NCI-H1436 (cell line): ENCODE results near the gene CACNG5.

Experiments used
- DNase-seq: peaks from one replicate; lab custom pipeline; 2025; lab: John Stamatoyannopoulos, UW

The CACNG5 gene

DNA sequence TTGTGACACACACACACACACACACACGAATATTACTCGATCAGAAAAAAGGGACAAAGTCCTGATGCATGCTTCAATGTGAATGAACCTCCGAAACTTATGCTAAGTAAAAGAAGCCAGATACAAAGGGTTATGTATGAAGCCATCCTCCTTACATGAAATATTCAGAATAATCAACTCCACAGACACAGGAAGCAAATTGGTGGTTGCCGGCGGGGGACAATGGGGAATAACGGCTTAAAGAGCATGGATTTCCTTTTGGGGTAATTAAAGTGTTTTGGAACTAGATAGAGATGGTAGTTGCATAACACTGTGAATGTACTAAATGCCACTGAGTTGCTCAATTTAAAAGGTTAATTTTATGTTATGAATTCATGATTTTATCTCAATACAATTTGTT lies 8.1 kb upstream of the CACNG5 start:
- DNase-seq: no peak

DNA sequence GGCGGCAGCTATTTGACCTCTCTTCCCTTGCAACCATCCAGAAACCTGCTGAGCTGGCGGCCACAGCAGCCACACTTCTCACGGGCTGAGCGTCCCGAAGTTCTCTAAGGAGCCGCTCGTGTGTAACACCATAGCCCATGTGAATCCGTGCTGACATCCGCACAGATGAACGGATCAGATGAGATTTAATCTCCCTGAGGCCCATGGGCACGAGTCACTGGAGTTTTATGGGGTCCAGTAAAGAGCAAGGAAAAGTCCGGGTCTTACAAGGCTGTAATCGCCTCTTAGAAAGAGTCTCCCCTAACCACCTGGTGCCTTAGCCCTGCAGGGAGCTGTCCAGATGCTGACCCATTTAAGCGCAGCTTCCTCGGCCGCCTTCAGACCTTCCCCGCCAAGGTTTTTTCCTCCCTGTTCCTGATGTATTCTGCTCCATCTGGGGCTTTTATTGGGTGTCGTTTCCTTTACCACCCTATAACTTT lies 5.5 kb upstream of the CACNG5 start:
- no peak for DNase-seq

DNA sequence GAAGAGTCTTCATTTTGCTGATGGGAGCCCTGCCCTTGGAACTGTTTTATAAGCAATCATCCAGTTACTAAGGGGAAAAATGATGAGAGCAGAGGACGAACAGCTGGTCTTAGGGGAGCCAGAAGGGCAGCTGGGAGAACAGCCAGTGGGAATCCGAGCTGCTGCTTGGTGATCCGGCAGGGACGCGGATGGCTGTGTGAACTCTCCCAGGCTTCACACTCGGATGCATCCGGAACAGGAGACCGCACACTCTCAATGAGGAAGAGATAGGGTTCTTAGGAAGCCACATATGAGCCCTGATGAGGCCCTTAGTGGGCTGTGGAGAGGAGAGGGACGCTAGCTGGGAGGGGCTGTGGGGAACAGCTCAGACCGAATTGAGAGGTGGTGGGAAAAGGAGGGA lies 5.0 kb upstream of the CACNG5 start:
- no peak for DNase-seq

DNA sequence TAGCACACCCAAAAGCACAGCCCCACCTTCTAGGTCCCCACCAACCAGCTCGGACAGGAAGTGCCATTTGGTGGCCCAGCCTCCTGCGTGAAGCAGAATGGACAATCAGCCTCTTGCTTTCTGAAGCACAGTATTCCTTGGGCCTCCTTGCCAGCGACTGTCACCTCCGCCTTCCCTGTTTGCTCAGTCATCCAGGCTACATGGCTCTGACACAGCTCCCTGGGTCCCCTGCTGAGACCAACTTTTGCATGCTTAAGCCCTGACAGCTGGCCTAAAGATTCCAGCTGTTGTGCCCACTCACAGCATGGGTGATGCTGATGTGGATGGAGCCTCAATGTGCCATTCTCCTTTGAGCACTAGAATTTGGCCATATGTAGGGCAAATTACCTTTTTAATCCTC lies 4.5 kb upstream of the CACNG5 start:
- DNase-seq: no peak

DNA sequence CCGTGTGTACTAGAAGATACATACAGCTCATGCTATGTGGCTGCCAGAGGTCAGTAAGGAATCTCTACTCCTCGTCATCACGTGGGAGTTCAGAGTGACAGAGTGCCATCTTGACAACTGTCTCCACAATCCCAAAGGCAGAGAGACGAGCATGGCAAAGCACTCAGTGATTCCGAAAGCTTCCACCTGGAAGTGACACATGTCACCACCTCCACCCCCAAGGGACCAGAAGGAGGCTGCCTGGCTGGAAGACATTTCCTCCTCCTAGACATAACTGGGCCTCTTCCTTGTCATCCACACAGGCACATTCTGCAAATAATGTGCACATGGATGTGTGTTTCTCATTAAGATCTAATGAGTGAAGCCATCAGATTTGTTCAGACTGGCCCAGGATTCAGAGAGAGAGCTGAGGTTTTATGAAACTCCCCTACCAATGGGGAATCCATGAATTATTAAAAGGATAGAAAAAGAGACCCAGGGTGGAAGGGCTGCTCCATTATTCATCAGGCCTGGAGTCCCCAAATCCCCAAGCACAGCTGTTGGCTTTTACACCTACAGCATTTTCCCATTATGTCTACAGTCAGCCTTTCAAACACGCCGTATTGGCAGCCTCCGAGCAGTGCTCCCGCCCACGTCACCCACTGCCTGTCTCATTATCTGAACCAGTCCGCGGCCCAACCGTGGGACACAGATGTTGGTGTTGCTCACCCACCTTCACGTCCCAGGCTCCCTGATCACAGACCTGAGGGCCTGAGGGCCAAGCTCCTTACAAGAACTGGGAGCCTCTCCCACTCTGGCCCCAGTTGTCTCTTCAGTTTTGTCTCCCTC lies 3.3 kb upstream of the CACNG5 start:
- no peak for DNase-seq

DNA sequence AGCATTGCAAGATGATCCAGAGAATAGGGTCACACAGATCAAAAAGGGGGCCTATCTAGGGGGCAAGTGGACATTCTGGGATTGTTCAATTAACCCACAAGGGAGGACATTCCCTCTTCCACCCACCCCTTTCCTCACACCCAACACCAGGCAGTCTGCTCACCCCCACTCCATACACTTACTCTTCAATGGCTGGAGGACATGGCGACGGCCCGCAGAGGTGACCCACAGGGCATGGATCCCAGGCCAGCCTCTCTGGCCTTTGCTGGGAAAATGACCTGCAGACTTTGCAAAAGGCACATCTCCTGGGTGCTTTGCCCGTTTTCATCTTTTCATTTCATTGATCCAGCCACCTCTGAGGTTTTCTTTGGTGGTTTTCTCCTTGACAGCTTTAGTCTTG lies 1.7 kb upstream of the CACNG5 start:
- DNase-seq: no peak

DNA sequence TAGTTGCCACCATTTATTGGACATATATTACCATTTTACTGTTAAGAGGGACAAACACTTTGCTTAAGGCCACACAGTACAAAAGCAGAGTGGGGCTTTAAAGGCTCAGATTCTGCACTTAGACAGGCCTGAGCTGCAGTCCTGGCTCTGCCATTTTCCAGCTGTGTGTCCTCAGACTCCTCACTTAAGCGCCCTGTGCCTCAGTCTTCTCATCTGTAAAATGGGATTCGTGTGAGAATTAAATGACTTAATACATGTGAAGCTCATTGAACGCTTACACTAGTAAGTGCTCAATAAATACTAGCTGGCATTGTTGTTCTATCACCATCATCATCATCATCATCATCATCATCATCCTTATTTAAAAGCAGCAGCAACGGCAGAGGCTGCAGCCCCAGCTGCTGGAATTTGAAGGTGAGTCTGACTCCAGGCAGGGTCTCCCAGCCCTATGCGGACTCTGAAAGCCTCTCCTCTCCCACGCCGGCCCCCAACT lies 445 bp upstream of the CACNG5 start:
- DNase-seq: no peak

DNA sequence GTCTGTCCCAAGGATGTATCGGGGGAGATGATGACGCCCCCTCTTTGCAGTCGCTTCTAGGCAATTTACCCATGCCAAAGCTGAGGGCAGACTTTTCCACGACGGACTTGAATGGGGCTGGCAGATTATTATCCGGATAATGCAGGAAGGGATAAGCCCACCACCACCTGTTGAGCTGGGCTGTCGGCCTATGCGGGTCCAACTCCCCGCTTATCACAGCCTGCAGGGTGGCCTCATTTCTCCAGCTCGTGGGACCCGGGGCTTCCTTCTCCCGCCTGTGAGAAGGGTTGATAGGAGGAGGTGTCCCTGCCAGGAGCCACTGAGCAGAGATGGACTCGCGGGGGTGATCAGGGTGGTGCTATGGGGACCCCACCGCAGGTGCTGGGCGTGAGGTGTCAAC lies 559 bp downstream of the CACNG5 start:
- no peak for DNase-seq

DNA sequence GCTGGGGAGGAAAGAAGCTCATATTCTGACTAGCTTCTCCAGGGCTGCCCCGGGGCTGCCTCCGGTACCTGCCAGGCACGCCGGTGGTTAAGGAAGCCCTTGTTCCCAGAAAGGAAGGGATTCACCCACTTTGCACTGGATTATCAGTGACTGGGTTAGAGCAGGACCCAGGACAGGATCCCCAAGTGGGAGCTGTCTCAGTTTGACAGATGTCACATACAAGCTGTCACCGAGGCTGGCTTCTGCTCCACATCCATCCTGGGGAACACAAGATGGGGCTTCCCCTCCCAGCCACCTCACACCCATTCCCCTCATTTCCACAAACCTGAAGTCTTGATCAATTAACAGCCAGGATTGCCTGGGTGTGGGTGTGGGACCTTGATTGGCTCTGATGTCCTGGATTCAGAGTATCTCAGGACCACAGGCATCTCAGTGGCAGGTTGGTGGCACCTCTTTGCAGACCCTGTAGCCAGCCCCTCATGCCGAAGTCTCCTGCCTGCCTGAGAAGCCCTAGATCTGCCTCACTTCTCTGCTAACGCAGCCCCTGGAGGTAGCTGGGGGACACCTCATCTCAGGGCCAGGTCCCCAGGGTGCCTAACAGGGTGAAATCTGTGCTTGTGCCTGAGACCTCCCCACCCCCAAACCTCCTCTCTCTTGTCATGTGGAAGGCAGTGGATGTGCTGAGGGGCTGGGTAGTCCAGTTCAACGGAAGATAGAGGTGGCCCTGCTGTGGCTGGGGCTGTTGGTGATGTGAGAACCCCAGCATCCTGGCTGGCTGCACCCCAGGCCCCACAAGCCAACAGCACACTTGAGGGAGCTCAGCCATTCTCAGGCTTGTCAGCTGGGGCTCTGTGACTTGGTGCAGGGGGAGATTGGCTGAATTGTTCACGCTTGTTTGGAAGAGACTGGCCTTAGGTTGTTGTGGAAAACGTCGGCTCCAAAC lies 1.4 kb downstream of the CACNG5 start:
- DNase-seq: no peak

DNA sequence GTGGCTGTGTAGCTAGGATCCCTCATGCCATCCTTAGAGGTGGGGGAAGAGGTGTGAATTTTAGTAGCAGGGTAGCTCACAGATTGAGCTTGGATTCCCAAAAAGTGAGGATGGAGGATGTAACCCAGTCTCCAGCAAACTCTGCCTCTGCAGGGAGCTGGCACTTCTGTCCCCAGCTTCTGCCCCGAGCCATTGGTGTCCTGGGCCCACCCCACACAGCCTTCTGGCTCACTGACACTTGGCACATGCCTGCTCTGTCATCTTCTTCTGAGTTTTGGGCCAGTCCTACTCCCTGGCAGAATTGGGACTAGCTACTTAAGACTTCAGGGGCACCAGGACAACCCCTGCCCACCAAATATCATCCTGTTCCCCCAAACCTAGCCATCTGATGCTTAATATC lies 2.3 kb downstream of the CACNG5 start:
- no peak for DNase-seq

DNA sequence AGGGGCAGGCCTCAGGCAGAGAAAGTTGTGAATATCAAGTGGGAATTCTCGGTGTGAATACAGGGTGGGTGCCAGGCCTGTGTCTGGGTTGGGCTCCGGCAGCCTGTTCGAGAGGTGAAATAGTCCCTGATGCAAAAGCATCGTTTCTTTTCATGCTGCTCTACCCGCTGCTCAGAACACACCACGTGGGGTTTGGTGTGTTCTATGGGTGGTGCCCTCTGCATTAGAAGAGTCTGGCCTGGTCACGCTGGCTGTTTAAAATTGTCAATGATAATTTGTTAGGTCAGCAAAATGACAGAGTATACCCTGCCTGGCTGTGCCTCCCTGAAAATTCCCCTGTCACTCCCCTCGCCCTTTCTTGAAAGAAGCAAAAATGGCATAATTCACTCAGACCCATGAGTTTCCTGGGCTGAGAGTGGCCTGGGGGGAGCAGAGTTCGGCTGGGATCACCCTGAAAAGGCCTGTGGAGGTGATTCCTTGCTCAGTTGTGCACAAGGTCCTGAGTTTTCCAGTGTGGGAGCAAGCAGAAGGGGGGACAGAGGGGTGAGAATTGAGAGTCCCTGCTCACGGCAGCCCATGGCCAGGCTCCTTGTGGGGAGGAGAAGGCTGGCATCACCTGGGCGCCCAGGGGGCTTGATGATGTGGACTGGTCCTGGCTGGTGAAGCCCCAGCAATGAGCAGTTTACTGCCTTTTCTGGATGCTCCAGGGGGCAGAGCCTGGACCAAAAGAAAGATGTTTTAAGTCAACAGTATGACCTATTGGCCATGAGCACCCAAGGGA lies 3.2 kb downstream of the CACNG5 start:
- no peak for DNase-seq

DNA sequence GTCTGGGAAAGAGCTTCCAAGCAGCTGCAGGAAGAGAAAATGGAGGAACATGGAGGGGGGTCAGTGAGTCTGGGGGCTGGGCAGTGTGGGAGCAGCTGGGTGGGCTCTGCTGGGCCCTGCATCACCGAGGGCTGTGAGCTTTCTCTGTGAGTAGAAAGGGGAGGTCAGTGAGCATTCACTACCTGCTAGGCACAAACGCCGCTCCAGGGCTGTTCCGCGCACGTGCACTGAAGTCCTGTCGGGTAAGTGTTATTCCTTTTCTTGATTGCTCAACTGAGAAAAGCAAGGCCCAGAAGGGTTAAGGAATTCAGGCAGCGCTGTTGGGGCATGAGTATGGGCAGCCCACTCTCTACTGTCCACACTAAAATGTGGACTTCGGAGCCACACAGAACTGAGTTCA lies 4.7 kb downstream of the CACNG5 start:
- DNase-seq: no peak

DNA sequence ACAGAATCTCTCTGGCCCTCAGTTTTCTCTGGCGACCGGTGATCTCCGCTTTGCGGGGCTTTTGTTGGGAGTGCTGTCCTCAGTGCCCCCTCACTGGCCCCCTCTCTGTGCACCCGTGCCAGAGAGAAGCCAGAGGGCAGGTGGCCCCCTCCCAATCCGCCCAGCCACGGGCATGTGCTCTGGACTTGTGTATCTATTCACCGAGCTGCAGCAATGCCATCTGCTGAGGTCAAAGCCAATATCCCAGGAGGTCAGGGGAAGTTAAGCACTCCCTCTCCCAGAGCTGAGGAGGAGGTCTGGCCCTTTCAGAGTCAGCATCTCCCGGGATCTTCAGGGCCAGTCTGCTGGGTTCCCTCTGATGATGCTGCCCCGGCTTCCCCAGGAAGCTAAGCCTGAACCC lies 5.1 kb downstream of the CACNG5 start:
- no peak for DNase-seq

DNA sequence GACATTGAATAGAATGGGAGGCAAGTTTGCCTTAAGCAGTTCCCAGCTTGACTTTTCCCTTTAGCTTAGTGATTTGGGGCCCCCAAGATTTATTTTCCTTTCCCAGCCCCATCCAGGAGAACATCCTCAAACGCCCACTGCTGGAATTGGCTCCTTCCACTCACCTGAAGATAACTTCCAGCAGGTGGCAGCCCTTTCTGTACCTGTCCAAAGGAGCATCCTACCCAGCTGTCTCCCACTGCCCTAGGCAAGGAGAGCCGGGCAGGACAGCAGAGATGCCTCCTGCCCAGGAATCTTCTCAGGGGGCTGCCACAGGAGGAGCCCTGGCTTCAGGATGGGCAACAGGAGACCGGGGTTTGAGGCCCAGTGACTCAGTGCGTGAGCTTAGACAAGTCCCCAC lies 6.4 kb downstream of the CACNG5 start:
- no peak for DNase-seq

DNA sequence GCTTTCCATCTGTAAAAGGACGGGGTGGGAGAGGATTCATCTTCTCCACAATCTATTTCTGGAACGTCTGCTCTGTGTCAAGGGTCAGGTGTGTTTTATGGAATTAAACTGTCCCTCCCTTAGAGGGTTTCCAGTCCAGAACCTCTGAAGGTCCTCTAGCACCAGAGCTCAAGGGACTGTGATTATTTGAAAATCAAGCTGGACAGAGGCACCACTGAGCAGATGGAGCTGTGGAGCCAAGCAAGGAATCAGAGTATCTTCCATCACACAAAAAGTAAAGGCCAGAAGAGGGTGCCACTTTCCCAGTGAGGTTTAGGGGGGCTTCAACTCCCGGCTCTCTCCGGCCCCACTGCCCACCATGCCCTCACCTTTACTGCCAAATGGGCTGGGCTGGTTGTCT lies 6.8 kb downstream of the CACNG5 start:
- DNase-seq: no peak

DNA sequence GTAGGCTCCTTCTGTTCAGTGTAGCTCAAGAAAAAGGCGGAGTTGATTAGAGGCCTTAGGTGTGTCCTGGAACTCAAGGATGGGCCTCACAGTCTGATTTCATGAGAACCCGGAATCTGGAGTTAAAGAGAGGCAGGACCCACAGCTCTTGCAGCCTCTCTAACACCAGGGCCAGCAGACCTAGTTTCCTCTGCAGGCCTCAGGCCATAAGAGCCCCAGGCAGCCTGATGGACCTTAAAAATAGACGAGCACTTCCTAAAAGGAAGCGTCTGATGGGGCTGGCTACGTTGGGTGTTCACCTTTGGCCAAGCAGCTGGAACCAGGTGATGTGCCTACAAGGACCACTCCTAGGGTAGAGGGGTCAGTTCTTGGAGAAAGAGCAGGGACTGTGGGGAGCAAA lies 7.6 kb downstream of the CACNG5 start:
- no peak for DNase-seq

DNA sequence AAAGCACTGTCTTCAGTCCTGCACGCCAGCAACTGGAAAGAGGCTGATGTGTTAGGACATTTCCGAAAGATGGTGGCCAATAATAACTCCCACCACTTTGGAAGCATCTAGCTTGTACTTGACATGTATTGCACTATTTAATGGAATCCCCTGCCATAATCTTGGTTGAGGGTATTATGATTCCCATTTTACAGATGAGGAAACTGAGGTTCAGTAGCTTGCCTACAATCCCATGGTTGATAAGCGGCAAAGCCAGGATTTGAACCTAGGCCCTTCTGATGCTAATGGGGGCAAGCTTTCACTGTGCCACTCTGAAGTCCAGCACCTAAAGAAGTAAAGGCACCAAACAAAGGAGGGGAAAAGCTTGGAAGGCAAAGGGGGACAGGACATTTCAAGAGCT lies 8.0 kb downstream of the CACNG5 start:
- no peak for DNase-seq

DNA sequence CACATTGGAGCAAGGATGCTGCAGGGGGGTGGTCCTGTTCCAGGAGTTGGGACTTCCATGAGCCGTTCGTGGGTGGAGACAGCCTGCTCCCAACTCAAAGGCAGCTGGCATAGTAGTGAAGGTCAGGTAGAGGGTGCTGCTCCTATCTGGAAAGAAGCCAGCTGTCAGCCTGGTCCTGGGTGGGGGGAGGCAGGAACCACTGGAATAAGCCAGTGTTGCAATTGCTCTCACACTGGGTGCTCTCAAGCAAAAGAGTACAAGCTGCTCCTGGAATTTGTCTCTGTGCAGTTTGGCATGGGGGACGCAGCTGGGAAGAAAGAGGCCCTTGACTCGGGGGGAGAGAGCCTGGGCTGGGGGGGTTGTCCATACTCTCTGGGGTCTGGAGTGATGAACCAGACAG lies 8.7 kb downstream of the CACNG5 start:
- DNase-seq: no peak

DNA sequence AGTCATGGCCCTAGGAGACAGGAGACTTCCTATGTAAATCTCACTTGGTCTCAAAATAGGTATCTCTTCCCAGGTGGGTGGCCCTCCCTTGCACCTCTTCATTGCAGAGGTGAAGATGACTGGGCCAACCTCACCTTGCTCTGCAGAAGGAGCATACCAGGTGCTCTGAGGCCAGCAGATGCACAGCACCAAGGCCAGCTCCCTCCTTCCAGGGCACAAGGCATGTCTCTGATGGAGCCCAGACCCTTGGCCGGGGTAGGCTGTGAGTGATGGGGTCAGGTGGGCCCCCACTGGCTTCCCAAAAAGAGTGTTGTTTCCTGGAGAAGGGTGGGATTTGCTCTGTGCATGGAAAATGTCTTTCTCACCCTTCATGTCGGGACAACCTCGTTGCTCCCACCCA lies 12.8 kb downstream of the CACNG5 start:
- DNase-seq: no peak

DNA sequence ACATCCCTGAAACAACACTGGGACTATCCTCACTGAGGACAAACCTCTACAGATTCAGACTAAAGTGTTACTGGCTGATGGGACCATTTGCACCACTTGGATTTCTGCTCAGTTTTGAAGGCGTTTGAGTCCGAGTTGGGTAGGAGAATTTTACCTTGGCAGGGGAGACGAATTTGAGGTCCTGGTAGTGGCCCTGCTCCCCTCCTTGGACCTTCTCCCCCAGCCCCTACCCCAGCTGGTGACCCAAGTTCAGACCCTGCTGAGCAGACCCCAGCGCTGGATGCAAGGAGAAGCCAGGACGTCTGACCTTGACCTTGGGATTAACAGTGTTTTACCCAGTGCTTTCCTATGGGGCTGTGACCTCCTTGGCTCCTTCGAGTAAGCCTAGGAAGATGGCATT lies 13.6 kb downstream of the CACNG5 start:
- DNase-seq: no peak

DNA sequence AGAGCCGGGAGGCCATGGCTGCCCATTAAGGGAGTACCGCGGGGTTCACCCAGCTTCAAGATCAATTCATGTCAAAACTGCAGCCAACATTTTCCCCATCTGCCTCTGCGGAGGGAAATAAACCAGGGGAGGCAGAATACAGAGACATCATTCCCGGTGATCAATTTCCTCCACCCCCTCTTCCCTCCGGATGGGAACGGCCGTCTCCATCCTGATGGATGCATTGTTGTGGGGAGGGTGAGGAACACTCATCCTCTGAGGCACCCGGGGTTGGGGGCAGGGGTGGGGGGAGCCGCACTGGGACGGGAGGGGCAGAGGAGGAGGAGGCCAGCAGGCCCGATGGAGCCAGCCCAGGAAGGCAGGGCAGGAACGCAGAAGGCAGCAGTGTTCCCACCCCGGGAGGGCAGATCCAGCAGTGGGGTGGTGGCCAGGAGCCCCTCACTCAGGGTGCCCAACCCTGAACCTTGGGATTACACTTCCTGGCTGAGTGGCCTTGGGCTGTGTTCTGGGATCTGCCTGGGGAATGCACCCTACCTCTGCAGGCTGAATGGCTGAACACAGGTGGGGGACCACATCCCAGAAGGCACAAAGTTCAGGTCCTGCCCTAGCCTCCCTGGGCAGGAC lies 14.2 kb downstream of the CACNG5 start:
- no peak for DNase-seq
